Cerebellar nuclear complex (tissue), 1 donor: ENCODE results near the gene HMCN1.
"Not testable (repeated sequence)": the region's sequence is repeated elsewhere in the genome, so short reads cannot be mapped to it uniquely, and the experiment has no call there.

Experiments used
- DNase-seq, 2 experiments: peaks; one replicate each; lab custom pipeline; 2025; lab: John Stamatoyannopoulos, UW

The HMCN1 gene

DNA sequence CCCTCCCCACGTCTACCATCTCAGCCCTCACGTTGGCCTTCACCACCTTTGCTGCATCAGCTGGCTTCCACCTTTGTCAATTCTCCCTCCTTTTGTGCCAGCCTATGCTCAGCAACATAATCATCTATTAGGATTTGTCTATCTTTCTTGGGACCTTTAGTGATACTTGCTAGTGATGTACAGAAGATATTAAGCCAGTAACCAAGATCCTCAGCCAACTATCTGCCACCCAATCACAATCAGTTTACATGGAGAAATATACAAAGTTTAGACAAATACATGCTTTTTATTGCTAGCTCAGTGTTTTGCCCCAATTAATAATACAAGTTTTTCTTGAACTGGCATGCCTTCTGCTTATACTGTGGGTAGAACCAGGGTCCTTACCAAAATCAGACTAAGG is 468.6 kb downstream of the HMCN1 start:
- DNase-seq, result no peak

DNA sequence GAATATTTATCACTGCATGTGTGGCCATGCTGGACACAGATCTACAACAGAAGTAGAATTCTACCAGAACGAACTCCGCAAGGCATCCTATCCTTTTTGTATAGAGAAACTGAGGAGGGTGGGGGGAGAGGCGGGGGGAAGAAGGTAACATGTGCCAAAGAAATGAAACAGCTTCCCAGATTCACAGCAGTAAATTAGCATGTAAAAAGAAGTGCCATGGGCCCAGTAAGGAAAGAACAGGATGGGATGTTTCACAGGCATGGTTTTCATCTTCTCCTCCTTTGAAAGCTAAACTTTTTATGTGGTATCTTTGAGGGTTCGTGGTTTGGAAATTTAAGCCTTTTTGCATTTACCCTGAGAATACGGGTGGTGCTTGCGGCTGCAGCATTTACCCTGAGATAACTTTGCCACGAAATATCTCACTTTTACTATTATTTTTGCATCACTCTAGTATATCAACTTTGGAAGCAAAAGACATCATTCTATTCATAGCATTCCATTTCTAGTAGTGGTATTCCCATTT is 471.9 kb downstream of the HMCN1 start:
- no peak for DNase-seq

DNA sequence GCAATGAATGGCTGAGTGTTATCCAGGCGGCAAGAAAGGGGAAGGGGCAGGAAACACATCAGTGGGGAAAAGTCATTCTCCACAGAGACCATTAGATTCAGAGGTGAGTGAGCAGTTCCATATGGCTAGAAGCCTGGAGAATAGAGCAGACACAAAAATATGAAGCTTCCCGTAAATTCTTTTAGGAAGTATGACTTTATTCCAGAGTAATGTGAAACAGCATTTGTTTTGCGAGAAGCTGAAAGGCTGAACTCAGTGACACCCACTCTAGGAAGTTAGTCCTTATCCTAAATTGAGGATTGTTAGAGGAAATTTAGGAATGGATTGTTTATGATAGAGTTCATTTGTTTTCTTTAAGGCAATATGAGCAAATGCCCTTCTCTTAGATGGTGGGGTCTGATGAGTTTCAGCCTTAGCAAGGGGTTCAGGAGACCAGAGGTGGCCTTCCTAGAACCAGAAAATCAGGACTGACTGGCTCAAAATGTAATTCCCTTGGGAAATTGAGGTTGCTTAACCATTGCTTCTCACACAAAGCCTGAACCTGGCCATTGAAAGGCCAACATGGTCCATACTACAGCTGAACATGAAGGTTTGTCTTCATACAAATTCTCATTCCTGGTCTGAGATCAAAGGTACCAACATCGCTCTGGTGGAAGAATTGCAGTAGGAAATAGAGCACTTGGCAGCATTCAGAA is 473.3 kb downstream of the HMCN1 start:
- no peak for DNase-seq

DNA sequence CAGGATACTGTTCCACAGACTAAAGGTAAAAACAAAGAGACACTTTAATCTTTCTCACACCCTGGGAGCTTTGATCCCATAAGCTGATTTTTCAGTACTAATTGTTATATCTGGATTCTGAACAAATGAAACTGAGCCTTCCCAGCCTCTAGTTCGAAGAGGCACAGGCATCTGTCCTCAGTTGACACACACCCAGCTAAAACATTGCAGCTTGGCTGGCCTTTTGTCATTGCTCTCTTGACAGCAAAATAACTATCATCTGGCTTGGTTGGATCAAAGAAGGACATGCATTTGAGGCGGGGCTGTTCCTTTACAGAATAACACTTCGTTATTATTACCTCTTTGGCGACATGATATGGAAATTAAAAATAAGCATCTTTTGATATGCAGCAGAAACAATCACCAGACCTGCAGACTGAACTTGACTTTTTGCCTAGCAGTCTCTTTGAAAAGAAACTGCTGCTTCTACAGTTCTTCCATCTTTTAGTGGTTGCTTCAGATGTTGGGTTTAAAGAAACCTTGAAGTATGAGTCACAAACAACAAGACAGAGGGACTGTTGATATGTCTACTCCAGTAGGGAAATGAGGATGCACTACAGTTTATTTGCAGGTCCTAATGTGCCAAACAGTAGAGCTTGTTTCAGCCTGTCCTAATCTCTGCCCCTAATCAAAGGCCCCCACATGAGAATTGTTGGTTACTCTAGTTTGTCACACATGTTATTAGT is 474.4 kb downstream of the HMCN1 start:
- no peak for DNase-seq

DNA sequence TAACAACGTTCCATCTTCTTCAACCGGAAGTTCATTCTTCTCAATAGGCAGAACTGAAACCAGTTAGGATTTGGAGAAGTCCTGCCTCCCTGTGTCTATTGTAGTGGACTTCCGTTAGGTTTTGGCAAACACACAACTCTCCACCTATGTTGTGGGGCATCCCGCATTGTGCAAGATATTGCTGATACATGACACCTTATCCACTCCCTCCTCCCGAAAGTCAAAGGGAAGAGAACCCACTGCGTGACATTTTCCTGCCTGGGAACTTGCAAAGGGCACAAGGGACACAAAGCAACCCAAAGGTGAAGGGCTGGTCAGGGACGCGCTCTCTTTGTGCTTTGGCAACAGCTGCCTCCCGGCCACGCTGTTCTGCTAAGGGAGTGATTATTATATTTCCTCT is 476.1 kb downstream of the HMCN1 start:
- no peak for DNase-seq

DNA sequence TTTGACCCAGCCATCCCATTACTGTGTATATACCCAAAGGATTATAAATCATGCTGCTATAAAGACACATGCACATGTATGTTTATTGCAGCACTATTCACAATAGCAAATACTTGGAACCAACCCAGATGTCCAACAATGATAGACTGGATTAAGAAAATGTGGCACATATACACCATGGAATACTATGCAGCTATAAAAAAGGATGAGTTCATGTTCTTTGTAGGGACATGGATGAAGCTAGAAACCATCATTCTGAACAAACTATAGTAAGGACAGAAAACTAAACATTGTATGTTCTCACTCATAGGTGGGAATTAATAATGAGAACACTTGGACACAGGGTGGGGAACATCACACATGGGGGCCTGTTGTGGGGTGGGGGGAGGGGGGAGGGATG is 477.4 kb downstream of the HMCN1 start:
- DNase-seq, result not testable (repeated sequence)

DNA sequence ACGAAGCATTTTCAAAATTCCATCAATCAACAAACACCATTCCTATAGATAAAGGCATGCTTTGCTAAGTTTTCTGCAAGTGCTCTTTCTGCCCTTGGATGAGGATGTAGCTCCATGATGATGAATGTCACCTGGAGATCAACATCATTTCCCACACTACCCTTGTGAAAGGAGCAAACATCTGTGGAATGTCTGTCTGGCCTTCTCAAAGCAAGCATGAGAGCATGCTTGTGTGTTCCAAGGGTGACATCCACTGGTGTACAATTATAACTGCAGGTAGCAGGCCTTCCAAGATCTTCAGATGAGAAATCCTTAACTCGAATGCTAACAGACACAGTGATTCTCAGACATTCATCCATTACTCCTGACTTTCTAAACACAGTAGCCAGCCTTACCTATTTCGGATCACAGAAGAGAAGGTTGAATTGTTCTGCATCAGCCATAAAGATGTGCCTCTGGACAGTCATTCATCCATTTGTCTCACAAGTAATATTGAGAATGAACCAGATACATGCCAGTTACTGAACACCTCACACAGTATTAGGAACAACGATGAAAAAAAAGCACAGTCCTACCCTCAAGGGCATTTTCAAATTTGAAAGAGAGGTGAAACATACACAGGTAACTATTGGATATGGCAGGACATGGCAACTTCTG is 478.5 kb downstream of the HMCN1 start:
- no peak for DNase-seq

DNA sequence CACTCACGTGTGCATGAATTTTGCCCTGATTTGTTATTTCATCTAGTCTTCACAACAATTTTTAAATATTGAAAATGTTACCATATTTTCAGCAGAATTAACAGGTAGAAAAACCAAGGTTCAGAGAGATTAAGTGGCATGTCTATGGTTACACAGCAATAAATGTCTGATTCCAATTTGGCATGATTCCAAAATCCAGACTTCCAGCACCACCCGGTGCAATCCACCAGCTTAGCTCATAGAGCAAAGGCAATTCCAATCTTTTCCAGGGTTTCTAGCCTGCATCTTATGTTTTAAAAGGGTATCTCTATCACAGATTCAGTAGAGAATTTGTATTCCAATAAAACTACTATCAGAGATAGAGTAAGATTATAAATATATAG is 479.0 kb downstream of the HMCN1 start:
- DNase-seq, result no peak

DNA sequence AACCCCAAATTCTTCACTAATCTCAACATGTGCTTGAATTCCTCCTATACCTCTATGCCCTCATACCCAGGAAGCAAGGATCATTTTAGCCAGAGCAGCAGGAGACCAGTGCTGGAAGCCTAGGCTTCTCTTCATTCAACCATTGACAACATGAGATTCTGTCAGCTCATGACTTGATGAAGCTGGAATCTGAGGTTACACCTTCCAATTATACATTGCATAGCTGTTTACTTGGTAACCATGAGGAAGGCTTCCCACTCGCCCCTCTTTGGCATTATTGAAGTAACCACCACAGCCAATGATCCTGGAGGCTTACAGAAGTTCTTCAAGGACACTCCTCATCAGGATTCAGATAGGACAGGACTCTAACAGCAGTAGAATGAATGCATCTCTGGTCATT is 480.6 kb downstream of the HMCN1 start:
- DNase-seq, result no peak

DNA sequence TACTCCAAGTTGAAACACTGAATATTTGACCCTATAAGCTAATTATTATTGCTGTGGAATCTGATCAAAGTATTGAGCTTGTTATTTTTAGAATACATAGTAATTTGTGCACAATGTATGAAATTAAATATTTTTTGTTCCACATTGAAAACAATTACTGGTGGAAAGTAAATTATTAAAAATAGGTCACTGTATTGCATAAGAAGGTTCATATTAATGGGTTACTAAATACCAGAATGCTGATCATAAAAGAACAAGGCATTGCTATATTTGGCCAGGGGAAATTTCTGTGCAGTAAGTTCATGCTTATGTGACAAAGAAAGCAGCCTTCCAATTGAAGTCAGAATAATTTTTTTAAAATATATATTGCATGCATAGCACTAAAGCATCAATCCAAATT is 481.4 kb downstream of the HMCN1 start:
- no peak for DNase-seq

DNA sequence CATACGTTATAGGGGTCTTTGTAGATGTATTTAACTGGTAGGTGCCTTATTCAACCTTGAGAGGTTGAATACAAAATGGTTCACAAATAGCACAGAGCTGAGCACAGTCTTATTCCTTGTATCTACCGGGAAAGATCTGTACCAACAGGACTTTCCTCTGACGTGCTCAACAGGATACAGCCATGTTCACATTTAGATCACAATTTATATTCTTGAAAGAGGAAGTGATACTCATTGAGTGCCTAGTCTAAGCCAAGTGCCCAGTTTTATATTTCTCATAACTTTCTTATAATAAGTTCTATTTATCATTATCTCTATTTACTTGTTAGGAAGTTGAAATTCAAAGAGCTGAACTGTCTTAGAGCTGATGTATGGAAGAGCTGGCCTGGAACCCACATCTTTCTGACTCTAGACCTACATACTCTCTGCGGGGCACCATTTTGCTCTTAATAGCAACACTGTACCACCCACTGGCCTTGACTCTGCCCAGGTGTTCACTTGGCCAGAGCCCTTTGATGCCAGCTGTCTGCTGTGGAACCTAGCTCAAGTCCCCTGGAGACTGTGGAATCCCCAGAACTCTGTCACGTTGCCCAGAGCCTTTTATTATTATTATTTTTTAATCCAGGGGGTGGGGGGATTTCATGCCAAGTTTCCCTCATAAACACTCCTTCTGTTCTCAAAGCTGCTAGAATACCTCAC is 484.6 kb downstream of the HMCN1 start:
- no peak for DNase-seq

DNA sequence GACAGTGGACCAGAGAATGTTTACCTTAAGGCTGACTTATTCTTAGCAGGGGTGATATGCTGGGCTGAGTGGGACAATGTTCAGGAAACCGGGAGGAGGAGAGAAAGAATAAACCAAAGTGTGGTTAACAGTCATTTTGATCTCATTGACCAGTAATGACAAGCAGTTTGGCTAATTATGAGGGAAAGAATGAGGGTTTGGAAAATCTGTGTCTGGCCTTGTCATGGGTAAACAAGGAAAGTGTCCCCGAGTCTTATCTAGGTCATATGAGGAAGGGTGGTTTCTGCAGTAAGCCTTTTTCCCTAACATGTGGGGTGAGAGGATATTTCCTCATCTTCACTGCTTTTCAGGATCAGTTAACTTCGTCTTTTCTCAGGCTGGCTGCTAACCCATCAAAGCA is 485.9 kb downstream of the HMCN1 start:
- no peak for DNase-seq

DNA sequence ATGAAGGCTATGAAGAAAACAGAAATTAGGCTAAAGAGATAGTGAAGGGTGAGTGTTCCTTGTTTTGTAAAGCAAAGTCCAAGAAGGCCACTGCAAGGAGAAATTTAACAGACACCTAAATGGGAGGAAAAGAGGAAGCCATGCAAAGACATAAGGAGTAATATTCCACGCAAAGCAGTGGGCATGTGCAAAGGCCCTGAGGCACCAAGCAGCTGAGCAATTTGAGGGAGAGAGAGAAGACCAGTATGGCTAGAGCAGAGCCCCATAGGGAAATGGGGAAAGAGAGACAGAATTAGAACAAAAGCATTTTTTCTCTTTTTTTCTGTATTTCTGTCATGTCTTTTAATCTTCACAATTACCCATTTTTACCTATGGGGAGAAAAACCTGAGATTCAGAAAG is 486.7 kb downstream of the HMCN1 start:
- DNase-seq, result no peak

DNA sequence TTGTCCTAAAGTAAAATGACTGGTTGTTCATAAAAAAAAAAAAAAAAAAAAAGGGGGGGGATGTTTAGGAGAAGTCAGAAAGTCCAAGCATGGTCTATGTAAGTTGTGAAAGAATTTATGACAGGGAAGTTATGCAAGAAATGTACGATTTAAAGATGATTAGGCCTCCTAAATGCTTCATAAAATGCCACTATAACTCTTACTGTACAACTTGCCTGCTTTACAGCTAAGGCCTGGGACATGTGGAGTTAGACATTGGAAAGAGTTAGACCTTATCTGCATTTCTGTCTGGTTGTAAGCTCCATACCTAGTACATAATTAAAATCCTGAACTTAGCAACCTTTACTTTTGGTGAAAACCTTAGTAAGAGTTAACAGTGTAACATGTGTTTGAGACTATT is 490.9 kb downstream of the HMCN1 start:
- DNase-seq, result no peak

DNA sequence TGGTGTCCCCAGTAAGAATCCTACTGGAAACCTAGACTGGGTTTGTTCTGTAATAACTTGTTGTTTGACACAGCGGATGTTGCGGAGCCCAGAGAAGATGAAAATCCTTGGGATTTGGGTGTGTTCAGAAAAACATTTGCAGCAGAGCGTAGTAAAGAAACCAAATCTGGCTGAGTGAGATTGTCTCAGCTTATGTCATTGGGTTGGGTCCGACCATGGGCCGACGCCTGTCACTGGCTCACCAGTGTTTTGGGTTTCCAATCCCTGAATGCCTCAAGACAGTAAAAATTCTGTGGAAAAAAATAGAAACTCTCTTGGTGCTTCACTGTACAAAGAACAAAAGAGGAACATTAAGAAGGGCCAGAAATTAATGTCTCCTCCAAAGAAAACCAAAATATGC is 494.6 kb downstream of the HMCN1 start:
- DNase-seq, result no peak

DNA sequence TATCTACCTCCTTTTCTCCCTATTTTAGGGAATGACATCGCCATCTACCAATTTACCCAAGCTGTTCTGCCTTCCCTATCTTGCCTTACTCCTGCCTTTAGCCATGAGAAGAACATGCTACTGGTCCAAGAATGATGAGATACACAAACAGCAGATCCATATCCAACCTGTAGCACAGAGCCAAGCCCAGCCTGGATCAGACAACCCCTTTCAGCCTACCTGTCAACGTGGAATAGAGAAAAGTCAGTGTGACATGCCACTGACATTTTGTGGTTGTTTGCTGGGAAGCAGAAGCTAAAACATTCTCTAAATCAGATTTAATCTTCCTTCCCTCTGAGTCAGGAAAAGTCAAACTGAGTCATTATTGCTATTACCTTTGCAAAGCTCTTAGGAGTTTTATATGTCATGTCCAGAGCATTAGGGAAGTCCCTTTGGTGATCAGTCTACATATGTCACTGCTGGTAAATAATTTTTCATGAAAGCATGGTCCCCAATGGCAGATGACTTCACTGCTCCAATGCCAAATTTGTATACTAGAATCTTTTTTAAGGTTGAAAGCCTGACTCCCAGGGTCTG is 497.8 kb downstream of the HMCN1 start:
- no peak for DNase-seq

DNA sequence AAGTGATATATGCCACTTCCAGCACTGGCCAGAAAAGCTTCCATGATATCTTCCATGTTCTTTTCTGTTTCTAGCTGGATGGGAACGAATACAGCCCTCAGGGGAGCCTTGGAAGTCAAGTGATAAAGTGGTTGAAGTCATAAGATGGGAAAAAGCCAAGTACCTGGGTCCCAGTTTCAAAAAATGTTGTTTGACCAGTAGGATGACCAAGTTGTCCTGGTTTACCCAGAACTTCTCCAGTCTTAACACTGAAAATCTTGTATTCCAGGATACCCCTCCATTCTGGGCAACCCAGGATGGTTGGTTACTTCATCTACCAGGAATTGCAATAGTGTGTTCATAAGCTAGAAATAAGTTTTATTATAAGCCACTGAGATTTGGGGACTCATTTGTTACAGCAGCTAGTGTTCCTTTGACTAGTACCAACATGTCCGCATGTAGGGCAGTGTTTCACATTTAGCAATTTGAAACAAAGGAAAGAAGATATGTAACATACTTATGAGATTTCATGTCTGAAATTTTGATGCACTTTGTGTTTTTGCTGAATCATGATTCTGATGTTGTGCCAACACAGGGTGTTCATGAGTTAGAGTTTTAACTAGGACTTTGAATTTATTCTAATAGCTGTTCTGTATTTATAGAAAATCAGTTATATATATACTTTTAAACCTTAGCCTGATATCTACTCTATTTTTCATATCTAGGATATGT is 500.9 kb downstream of the HMCN1 start:
- DNase-seq, result no peak

DNA sequence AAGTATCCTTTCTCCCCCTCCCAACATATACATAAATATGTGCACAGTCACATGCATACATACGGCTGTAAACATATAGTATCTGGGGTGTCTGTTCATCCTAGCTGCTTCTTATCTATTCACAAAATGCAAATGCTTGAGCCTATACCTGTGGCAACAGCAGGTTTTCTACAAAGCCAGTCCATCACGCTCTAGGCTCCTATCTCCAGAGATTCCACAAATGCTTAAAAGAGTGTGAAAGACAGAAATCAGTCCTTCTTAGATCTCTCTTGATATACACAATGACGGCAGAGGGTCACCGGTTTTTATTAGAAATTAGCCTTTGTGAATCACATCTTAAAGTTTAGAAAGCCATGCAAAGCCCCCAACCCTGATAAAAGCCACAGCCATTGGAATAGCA is 501.5 kb downstream of the HMCN1 start:
- DNase-seq, result no peak

DNA sequence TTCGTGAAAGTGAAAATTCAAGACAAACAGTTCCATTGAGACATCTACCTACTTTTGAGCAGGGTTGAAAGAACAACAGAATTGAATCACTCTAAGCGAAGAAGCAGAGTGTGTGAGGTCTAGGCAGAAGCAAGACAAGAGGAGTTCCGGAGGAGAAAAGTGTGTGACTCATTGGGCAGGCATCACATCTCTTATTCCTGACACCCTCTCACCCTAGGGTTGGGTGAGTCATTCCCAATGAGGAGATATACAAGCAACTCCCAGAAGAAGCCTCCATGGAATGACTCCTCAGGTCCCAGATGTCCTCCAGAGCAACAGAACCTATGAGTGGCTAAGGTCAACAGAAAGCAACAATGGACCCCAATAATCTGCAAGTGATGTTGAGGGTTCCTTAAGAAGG is 502.7 kb downstream of the HMCN1 start:
- no peak for DNase-seq

DNA sequence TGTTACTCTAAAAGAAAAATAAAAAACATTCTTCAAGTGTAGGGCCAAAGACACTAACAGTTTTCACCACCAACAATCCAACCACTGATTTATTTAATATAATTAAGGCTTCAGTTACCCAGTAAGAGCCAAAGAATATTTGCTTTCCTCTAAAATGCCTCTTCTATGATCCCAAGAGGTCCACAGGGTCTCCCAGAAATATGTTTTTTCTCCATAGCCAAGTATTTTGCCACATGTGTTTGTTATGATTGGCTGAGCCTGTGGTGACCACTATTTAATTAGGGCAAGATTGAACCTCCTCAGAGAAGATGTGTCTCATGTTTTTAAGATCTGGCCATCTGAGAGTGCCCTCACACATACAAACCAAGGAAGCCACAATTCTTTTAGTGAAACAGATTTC is 505.0 kb downstream of the HMCN1 start:
- no peak for DNase-seq

DNA sequence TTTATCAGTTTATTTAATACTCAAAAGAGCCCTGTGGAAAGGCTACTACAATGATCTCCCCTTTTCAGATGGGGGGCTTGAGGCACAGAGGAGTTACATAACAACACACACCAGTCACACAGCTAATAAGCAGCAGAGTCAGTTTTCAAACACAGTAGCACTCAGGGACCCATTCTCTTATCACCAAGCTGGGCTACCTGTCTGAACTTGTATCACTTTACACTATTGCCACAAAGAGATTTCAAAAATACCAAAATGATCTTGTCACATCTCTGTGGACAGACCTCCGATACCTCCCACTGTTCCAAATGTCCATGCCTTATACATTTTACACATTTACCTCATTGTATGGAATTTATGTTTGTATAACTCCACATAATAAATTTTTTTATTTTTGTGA is 506.2 kb downstream of the HMCN1 start:
- DNase-seq, result no peak
